Neural cell (in vitro differentiated cells): ENCODE data around the gene STPG2.

Experiments used
- CTCF ChIP-seq: fragments of 450-650 bp; IDR thresholded peaks from 2 replicates; pipeline ENCODE4 v1.5.1; 2014; ENCODE audit warnings: antibody characterized with exemption, mild to moderate bottlenecking, moderate library complexity; ENCODE audit not compliant: poor library complexity, severe bottlenecking
- EZH2 ChIP-seq: fragments of 200-600, 300-800 bp; shearing (Covaris generic), sonication (generic); IDR thresholded peaks from 2 replicates; pipeline ENCODE4 v1.6.1; 2014; ENCODE audit warnings: antibody characterized with exemption, low read length, borderline replicate concordance, mild to moderate bottlenecking; ENCODE audit not compliant: insufficient read depth, poor library complexity, severe bottlenecking
- POLR2AphosphoS5 ChIP-seq: IDR thresholded peaks from 2 replicates; pipeline ENCODE4 v1.6.1; 2012
- SMC3 ChIP-seq: fragments of 450-650 bp; conservative IDR thresholded peaks from 2 replicates; pipeline ENCODE4 v1.6.1; 2014; ENCODE audit warnings: antibody characterized with exemption, mild to moderate bottlenecking, moderate library complexity; ENCODE audit not compliant: poor library complexity
- TAF1 ChIP-seq: IDR thresholded peaks from 2 replicates; pipeline ENCODE4 v1.6.1; 2012; ENCODE audit warnings: low read depth
- TF ChIP-seq, protein P1 (sequence below): IDR thresholded peaks from 2 replicates; pipeline ENCODE4 v1.6.1; 2012; ENCODE audit warnings: borderline replicate concordance

DNA sequence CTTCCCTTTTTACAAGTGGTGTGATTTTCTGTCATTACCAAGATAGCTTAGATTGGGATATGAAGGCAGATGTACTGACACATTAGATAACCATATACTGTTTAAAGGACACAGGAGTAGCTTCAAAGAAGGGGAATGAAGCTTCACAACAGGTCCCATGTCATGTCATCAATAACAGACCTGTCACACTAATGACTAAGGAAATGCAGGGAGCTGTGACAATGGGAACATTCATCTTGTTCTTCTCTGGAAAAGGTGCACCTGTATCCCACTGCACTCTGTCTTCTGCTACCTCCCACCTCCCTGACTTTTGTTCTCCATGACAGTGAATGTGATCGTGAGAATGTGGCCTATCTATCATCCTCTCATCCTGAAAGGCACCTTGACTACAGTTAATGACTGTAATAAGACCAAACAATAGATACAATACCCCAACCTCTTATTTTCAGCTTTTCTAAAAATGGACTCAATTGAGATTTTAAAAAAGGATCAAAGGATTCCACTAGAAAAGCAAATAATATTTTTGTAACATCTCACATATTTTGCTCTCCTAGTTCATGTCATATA is 472.5 kb downstream of the STPG2 start:
- TF ChIP-seq CTCF (no peak), EZH2 (no peak), TAF1 (no peak), POLR2AphosphoS5 (peak; percentile 91), SMC3 (peak; percentile 32)
- TF ChIP-seq, protein P1, sequence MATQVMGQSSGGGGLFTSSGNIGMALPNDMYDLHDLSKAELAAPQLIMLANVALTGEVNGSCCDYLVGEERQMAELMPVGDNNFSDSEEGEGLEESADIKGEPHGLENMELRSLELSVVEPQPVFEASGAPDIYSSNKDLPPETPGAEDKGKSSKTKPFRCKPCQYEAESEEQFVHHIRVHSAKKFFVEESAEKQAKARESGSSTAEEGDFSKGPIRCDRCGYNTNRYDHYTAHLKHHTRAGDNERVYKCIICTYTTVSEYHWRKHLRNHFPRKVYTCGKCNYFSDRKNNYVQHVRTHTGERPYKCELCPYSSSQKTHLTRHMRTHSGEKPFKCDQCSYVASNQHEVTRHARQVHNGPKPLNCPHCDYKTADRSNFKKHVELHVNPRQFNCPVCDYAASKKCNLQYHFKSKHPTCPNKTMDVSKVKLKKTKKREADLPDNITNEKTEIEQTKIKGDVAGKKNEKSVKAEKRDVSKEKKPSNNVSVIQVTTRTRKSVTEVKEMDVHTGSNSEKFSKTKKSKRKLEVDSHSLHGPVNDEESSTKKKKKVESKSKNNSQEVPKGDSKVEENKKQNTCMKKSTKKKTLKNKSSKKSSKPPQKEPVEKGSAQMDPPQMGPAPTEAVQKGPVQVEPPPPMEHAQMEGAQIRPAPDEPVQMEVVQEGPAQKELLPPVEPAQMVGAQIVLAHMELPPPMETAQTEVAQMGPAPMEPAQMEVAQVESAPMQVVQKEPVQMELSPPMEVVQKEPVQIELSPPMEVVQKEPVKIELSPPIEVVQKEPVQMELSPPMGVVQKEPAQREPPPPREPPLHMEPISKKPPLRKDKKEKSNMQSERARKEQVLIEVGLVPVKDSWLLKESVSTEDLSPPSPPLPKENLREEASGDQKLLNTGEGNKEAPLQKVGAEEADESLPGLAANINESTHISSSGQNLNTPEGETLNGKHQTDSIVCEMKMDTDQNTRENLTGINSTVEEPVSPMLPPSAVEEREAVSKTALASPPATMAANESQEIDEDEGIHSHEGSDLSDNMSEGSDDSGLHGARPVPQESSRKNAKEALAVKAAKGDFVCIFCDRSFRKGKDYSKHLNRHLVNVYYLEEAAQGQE, result peak; percentile 100
